Fibroblast of the conjunctiva (primary cell): Measurements from ENCODE around the gene MEX3B.
"Not testable (repeated sequence)": the region's sequence is repeated elsewhere in the genome, so short reads cannot be mapped to it uniquely, and the experiment has no call there.

Source experiments
- DNase-seq: peaks from one replicate; pipeline ENCODE4 v3.0.0-alpha.2; 2010; ENCODE audit warnings: low read depth

MEX3B gene

GRCh38 chr15:82005239-82005638 is 40.6 kb downstream of the MEX3B start:
- DNase-seq, result no peak

GRCh38 chr15:82003916-82004315 is 41.9 kb downstream of the MEX3B start:
- no peak for DNase-seq

- DNase-seq, result not testable (repeated sequence)
Measured at GRCh38 chr15:81995081-81995480, 50.7 kb downstream of the MEX3B start.

GRCh38 chr15:81992523-81992922 is 53.3 kb downstream of the MEX3B start:
- no peak for DNase-seq
